Measurements from ENCODE around the gene TEAD2.
"Not testable (repeated sequence)": the region's sequence is repeated elsewhere in the genome, so short reads cannot be mapped to it uniquely, and the experiment has no call there.

DNA sequence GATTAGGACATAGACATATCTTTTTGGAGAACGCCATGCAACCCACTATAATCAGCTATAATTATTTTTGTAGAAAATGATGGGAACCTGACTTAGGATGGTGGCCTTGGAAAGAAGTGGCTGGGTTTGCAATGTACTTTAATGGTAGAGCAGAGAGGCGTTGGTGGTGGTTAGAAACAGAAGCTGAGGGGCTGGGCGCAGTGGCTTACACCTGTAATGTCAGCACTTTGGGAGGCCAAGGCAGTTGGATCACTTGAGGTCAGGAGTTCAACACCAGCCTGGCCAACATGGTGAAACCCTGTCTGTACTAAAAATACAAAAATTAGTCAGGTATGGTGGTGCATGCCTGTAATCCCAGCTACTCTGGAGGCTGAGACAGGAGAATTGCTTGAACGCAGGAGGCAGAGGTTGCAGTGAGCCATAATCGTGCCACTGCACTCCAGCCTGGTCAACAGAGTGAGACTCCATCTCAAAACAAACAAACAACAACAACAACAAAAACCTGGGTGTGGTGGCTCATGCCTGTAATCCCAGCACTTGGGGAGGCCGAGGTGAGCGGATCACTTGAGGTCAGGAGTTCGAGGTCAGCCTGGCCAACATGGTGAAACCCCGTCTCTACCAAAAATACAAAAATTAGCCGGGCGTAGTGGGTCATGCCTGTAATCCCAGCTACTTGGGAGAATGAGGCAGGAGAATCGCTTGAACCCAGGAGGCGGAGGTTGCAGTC lies 29.4 kb downstream of the TEAD2 start:
- TF ChIP-seq, protein P1, sequence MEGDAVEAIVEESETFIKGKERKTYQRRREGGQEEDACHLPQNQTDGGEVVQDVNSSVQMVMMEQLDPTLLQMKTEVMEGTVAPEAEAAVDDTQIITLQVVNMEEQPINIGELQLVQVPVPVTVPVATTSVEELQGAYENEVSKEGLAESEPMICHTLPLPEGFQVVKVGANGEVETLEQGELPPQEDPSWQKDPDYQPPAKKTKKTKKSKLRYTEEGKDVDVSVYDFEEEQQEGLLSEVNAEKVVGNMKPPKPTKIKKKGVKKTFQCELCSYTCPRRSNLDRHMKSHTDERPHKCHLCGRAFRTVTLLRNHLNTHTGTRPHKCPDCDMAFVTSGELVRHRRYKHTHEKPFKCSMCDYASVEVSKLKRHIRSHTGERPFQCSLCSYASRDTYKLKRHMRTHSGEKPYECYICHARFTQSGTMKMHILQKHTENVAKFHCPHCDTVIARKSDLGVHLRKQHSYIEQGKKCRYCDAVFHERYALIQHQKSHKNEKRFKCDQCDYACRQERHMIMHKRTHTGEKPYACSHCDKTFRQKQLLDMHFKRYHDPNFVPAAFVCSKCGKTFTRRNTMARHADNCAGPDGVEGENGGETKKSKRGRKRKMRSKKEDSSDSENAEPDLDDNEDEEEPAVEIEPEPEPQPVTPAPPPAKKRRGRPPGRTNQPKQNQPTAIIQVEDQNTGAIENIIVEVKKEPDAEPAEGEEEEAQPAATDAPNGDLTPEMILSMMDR (IDR thresholded peaks at IDR 0.05), result not testable (repeated sequence)
- not testable (repeated sequence) for TF ChIP-seq POLR2A (IDR thresholded peaks at IDR 0.05)
